Panc1 (cell line): Measurements from ENCODE around the gene SLC9A8.

Experiments
- CTCF ChIP-seq: fragments of 450-650 bp; IDR thresholded peaks from 2 replicates; pipeline ENCODE4 v1.5.1; 2017; ENCODE audit warnings: mild to moderate bottlenecking
- POLR2AphosphoS5 ChIP-seq: IDR thresholded peaks from 2 replicates; pipeline ENCODE4 v1.6.1; 2012; ENCODE audit warnings: mild to moderate bottlenecking, low read depth, low read length, moderate library complexity

- TF ChIP-seq CTCF: no peak
- no peak for TF ChIP-seq POLR2AphosphoS5
Observed at GRCh38 chr20:49786196-49786595, 26.4 kb upstream of the SLC9A8 start.
